Activated CD4-positive, alpha-beta T cell treated with anti-CD3 and anti-CD28 coated beads, Interleukin-2, Interleukin-6, amounts not matched to agents 100 ng/mL and 50 ng/mL, durations not matched to agents 16 hours and 8 hours (primary cell): ENCODE data around the gene MED12.
"Not testable (repeated sequence)": the region's sequence is repeated elsewhere in the genome, so short reads cannot be mapped to it uniquely, and the experiment has no call there.

ENCODE experiments used
- DNase-seq: peaks from one replicate; pipeline ENCODE4 v3.0.0-alpha.2; 2020

The MED12 gene

GRCh38 chrX:71166461-71166860 lies 48.1 kb downstream of the MED12 start:
- no peak for DNase-seq

GRCh38 chrX:71167031-71167781 lies 48.8 kb downstream of the MED12 start:
- DNase-seq = no peak

DNA sequence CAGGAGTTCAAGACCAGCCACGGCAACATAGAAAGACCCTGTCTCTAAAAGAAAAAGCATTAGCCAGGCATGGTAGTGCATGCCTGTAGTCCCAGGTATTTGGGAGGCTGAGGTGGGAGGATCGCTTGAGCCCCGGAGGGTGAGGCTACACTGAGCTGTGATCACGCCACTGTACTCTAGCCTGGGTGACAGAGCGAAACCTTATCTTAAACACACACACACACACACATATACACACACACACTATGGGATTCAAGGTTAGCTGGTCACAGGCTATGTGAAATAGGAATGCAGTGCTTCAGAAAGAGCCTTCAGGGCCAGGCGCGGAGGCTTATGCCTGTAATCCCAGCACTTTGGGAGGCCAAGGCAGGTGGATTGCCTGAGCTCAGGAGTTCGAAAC lies 49.7 kb downstream of the MED12 start:
- DNase-seq = no peak

- no peak for DNase-seq
Observed at GRCh38 chrX:71169586-71169985, 51.2 kb downstream of the MED12 start.

DNA sequence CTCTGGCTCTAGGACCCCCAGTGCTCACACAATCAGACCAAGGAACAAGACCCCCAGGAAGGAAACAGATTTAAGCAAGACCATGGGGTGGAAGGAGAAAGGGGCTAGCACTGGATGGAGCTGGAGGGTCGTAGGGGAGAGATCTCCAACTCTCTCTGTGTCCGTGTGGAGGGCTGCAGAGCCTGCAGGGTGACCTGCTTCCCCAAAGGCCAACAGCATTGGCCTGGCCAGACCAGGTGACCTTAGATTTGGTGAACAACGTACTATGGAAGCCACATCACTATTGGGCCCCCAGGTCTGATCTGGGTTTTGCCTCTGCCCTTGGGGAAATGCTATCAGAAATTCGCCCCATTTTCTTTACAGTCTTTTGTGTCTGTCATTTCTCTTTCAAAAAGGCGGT lies 52.3 kb downstream of the MED12 start:
- no peak for DNase-seq

DNA sequence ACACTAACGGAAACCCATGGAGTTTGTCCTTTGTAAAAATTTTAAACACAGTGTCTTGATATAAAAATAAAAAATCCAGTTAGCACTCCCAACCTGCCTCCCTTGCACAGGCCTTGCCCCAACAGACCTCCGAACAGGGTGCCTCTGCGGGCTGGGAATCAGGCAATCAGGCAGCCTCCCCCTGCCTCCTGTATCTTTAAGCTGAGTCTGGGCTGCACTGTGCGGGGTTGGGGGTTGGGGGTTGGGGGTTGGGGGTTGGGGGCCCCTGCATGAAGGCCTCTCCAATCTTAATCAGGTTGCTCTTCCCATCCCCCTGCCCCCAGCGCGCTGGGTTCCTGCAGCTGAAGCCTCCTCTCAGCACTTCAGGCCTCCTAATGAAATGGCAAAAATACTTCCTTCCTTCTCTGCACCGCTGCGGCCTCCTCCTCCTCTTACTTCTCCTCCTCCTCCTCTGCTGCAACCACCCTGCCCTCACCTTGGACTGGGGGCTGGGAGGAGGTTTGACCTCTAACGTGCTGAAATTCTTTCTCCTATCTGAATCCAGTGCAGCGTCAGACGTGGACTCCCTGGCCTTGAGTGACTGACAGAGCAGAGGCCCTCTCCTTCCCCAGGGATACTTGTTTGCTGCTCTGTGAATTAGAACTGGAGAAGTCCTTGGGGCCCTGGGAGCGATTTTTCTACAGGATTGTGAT lies 52.9 kb downstream of the MED12 start:
- DNase-seq = no peak

DNA sequence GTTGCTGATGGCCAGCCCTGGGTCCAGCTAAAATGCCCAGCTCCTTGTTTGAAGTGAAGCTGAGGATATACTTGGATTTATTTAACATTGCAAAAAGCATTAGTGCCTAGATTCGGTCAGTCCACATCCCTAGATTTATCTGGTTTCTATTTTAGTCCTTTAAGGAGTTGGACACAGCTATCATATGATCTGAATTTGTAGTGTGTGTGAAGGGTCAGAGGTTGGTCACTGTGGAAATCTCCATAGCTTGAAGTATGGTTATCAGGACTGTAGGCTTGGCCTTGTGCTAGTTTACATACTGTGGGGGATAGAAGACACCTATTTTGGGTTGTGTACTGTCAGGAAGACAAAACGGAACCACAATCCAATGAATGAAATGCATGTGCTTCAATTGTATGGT lies 55.0 kb downstream of the MED12 start:
- DNase-seq = no peak

GRCh38 chrX:71174795-71175194 lies 56.4 kb downstream of the MED12 start:
- DNase-seq = no peak

DNA sequence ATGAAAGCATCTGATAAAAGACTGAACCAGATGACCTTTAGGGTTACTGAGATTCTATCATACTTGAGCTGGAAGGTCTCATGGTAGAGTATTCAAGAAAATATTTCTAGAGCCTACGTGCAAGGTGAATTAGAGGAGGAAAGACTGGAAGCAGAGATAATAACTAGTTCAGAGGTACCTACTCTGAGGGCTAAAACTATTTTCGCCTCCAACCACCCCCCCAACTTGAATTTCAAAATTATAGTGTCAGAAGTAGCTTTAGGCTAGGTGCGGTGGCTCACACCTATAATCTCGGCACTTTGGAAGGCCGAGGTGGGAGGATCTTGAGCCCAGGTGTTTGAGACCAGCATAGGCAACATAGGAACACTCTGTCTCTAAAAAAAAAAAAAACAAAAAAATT lies 57.1 kb downstream of the MED12 start:
- no peak for DNase-seq

GRCh38 chrX:71177327-71177726 lies 58.9 kb downstream of the MED12 start:
- no peak for DNase-seq

GRCh38 chrX:71178908-71179307 lies 60.5 kb downstream of the MED12 start:
- peak; percentile 63 for DNase-seq

DNA sequence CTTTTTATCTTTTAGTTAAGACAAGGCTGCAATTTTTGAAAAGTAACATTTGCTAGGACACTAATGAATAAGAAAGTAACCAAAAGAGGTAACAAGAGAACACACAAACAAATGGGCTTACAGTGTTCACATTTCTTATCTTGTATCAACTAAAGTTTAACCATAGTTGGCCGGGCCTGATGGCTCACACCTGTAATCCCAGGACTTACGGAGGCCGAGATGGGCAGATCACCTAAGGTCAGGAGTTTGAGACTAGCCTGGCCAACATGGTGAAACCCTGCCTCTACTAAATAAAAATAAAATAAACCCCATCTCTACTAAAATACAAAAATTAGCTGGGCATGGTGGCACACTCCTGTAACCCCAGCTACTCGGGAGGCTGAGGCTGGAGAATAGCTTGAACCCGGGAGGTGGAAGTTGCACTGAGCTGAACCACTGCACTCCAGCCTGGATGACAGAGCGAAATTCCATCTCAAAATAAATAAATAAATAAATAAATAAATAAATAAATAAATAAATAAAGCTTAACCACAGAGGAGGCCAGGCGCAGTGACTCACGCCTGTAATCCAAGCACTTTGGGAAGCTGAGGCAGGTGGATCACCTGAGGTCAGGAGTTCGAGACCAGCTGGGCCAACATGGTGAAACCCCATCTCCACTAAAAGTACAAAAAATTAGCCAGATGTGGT lies 62.3 kb downstream of the MED12 start:
- not testable (repeated sequence) for DNase-seq

DNA sequence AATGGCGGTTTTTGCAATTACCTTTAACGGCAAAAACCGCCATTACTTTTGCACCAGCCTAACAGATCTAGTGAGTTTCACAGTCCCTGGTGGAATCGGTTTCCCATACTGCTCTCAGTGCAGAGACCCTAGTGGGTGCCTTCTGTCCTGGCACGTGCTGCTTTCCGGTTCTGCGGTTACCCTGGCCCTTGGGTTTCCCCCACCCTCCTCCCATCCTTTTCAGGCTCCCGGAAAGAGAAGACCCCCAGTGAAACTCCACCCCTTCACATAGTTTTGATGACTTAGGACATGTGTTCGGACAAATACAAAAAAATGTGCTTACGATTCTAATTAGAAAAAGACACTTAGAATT lies 63.1 kb downstream of the MED12 start:
- DNase-seq = peak; percentile 71

DNA sequence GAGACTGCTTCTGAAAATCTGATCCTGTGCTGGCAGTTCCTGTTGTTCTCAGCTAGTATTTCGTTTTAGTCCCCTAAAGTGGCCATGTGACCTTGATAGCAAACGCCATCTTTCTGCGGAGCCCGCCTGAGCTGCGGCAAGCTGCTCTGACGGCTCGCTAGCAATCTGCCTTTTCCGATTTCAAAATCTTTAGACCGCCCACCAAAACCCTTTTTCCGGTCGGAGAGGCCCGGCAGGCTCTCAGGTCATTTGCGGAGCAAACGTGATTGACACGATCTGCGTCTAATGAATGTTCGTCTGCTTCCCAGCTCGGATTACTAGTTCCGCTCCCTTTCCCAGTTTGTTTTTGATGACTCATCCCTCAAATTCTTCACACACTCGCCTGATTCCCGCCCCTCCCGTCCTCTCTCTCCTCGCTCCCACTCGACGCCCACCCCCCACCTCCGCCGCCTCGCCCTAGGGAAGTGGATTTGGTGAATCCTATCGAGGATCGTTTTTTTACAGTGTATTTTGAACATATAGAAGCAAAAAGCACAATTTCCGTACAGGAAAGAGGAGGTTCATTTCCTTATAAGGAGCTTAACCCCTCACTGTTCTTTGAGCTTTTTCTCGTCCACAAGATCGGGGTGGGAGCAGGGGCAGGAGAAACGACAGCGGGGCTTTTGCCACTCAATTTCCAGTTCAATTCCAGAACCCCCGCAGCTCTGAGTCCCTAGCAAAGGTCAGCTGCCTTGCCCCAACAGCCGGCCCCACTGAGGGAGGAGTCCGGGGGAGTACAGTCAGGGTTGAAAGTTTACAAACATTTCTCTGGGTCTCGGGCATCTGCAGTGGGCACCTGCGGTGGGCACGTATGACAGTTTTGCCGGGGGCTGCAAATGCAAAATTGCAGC lies 63.8 kb downstream of the MED12 start:
- peak; percentile 91 for DNase-seq

DNA sequence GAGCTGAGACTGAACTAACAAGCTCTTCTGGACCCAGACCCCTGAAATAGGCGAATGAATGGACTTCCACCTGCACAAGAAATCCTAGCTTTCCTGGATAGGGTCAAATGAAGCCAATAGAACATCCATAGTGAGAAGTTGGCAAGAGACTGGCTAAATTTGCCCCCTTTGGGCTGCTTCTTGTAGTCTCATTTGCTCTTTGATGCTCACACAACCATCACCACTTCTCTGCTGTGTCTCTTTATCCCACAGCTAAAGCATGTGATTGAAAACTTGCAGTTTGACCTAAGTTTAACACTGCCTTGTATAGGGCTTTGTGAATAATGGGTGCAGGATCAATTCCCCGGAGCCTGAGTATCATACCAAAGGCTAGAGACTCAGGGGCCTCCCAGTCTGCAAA lies 64.5 kb downstream of the MED12 start:
- DNase-seq = no peak

DNA sequence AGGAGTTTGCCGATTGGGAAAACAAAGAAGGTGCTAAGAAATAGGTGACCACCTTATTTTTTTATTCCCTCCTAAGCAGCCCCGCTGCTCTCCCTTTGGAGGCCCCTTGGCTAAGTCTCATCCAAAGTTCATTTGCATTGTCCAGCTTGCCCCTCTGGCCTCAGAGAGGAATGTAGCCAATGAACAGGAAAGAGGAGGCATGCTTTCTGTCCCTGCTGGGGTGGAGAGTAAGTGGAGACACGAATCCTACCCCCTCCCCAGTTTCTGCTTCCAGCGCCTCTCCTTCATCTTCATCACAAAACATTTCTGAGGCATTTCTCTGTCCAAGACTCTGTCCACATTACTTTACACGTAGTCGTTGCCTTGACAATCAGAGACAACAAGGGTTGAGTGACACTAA lies 64.9 kb downstream of the MED12 start:
- no peak for DNase-seq

- DNase-seq = no peak
Observed at GRCh38 chrX:71184092-71184491, 65.7 kb downstream of the MED12 start.

DNA sequence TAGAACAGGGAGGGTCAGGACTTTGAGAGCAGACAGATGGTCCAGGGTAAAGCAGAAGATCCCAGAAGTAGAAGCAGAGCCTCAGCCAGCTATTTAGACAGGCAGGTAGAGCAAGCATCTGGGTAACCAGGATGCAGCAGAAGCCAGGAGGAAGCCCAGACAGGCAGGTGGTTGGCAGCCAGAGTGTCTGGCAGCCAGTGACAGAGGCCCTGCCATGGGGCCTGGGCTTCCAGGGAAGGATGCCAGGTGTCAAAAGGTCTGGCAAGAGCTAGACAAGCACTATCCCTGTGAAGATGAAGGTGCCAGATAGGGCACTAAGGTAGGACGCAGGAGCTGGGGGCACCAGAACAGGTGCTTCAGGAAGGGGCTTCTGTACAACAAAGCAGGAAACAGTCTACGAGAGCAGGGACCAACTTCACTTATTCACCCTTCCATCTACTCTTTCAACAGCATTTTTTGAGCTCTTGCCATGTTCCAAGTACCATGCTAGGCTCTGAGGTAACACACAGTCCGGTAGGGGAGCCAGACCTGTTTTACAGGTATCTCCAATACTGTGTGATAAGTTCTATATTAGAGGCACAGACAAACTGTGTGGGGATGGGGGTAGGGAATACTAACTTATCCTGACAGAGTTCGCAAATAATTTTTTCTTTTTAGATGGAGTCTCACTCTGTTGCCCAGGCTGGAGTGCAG lies 66.6 kb downstream of the MED12 start:
- DNase-seq = no peak

DNA sequence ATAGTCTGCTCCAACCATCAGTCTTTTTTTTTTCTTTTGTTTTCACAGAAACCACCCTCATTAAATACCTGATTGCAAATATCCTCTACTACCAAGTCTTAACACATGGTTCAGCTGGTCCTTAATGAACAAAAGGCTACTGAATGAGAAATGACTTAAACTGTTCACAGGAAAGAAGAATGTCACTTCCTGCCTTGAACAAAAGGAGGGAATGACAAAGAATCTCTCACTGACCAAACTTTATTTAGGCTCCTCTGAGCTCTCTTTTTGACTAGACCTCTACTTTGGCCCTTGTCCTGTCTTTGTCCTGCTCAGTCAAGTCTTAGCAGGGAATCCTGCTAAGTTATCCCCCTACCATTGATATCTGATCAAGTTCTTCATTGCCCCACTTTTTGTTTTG lies 72.9 kb downstream of the MED12 start:
- DNase-seq = no peak
